PC-3 (cell line): ENCODE results near the gene IGHMBP2.

Source experiments
- CTCF ChIP-seq: fragments of 300-600 bp; sonication (generic); conservative IDR thresholded peaks from 2 replicates; pipeline ENCODE4 v1.5.1; 2017; ENCODE audit warnings: antibody characterized with exemption, low read depth, mild to moderate bottlenecking, low read length
- EZH2 ChIP-seq: fragments of 300-600 bp; sonication (generic); IDR thresholded peaks from one replicate; pipeline ENCODE4 v1.6.1; 2017; ENCODE audit warnings: antibody characterized with exemption, mild to moderate bottlenecking, low read length; ENCODE audit not compliant: unreplicated experiment

GRCh38 chr11:68862421-68862820 is 41.3 kb upstream of the IGHMBP2 start:
- TF ChIP-seq CTCF (no peak), EZH2 (no peak)
